NB4 (cell line): Measurements from ENCODE around the gene CCDC187.

Experiments
- CTCF ChIP-seq: IDR thresholded peaks from one replicate; pipeline ENCODE4 v1.5.1; 2012; ENCODE audit warnings: low read depth, low read length
- POLR2A ChIP-seq: IDR thresholded peaks from 2 replicates; pipeline ENCODE4 v1.6.1; 2011; ENCODE audit warnings: mild to moderate bottlenecking; ENCODE audit not compliant: insufficient read length; ENCODE audit errors: extremely low read depth

- TF ChIP-seq CTCF (no peak), POLR2A (no peak)
These were observed 94.7 kb downstream of the CCDC187 start for GRCh38 chr9:136209232-136209631.
